Neural cell (in vitro differentiated cells): ENCODE measurements around the gene SUSD3. TPM values are rescaled to one million over a fixed set of nuclear protein-coding genes. Genes with fewer than 3 reads are reported as not detected.

Source experiments
- H2AFZ ChIP-seq: fragments of 200-600, 300-800 bp; sonication (generic), shearing (Covaris generic); 2 replicates; pipeline ENCODE4 v1.6.0; 2014; ENCODE audit warnings: low read depth, mild to moderate bottlenecking, antibody characterized with exemption, low read length, moderate library complexity
- H3F3A ChIP-seq: fragments of 200-600 bp; shearing (Covaris generic); 2 replicates; pipeline ENCODE4 v1.6.1; 2016; ENCODE audit warnings: mild to moderate bottlenecking, moderate library complexity, mixed read lengths, antibody characterized with exemption, low read length; ENCODE audit not compliant: insufficient read depth, poor library complexity, severe bottlenecking
- H3K27ac ChIP-seq: fragments of 200-600, 300-800 bp; sonication (generic), shearing (Covaris generic); 2 replicates; pipeline ENCODE4 v1.5.1; 2014; ENCODE audit warnings: mild to moderate bottlenecking, low read length, moderate library complexity
- H3K27me3 ChIP-seq: fragments of 300-800, 200-600 bp; sonication (generic), shearing (Covaris generic); 2 replicates; pipeline ENCODE4 v1.6.0; 2014; ENCODE audit warnings: mild to moderate bottlenecking, low read depth, low read length, moderate library complexity; ENCODE audit not compliant: insufficient read depth
- H3K36me3 ChIP-seq: fragments of 300-800, 200-600 bp; sonication (generic), shearing (Covaris generic); 2 replicates; pipeline ENCODE4 v1.5.1; 2014; ENCODE audit warnings: mild to moderate bottlenecking, antibody characterized with exemption, low read length, moderate library complexity; ENCODE audit not compliant: insufficient read depth
- H3K4me2 ChIP-seq: fragments of 300-800, 200-600 bp; sonication (generic), shearing (Covaris generic); 2 replicates; pipeline ENCODE4 v1.6.0; 2014; ENCODE audit warnings: mild to moderate bottlenecking, low read length
- H3K4me3 ChIP-seq: fragments of 300-800, 200-600 bp; sonication (generic), shearing (Covaris generic); 2 replicates; pipeline ENCODE4 v1.5.1; 2014; ENCODE audit warnings: mild to moderate bottlenecking, low read length, moderate library complexity
- H3K79me2 ChIP-seq: fragments of 200-600 bp; shearing (Covaris generic); replicated peaks from 2 replicates; pipeline ENCODE4 v1.6.0; 2014; ENCODE audit warnings: mild to moderate bottlenecking, low read length, moderate library complexity; ENCODE audit not compliant: insufficient read depth
- H3K9ac ChIP-seq: fragments of 300-800, 200-600 bp; sonication (generic), shearing (Covaris generic); 2 replicates; pipeline ENCODE4 v1.6.1; 2016; ENCODE audit warnings: mild to moderate bottlenecking, low read length, mixed read lengths
- H3K9me2 ChIP-seq: fragments of 200-600 bp; shearing (Covaris generic); 2 replicates; pipeline ENCODE4 v1.6.1; 2016; ENCODE audit warnings: mild to moderate bottlenecking, low read length, mixed read lengths; ENCODE audit not compliant: insufficient read depth
- H3K9me3 ChIP-seq: fragments of 200-600, 300-800 bp; sonication (generic), shearing (Covaris generic); 2 replicates; pipeline ENCODE4 v1.6.1; 2016; ENCODE audit warnings: mild to moderate bottlenecking, mixed run types, low read length, moderate library complexity, mixed read lengths
- H4K20me1 ChIP-seq: fragments of 200-600 bp; shearing (Covaris generic); 2 replicates; pipeline ENCODE4 v1.6.1; 2016; ENCODE audit warnings: mild to moderate bottlenecking, mixed run types; ENCODE audit not compliant: insufficient read depth
- CTCF ChIP-seq: fragments of 450-650 bp; IDR thresholded peaks from 2 replicates; pipeline ENCODE4 v1.5.1; 2014; ENCODE audit warnings: antibody characterized with exemption, mild to moderate bottlenecking, moderate library complexity; ENCODE audit not compliant: poor library complexity, severe bottlenecking
- EP300 ChIP-seq: fragments of 450-650 bp; conservative IDR thresholded peaks from 2 replicates; pipeline ENCODE4 v1.6.1; 2014; ENCODE audit warnings: antibody characterized with exemption, mild to moderate bottlenecking, moderate library complexity; ENCODE audit not compliant: poor library complexity, severe bottlenecking
- EZH2 ChIP-seq: fragments of 200-600, 300-800 bp; shearing (Covaris generic), sonication (generic); IDR thresholded peaks from 2 replicates; pipeline ENCODE4 v1.6.1; 2014; ENCODE audit warnings: antibody characterized with exemption, low read length, borderline replicate concordance, mild to moderate bottlenecking; ENCODE audit not compliant: insufficient read depth, poor library complexity, severe bottlenecking
- MXI1 ChIP-seq: fragments of 450-650 bp; conservative IDR thresholded peaks from 2 replicates; pipeline ENCODE4 v1.6.1; 2014; ENCODE audit warnings: antibody characterized with exemption, mild to moderate bottlenecking; ENCODE audit not compliant: poor library complexity, severe bottlenecking
- POLR2AphosphoS5 ChIP-seq: IDR thresholded peaks from 2 replicates; pipeline ENCODE4 v1.6.1; 2012
- RAD21 ChIP-seq: fragments of 450-650 bp; conservative IDR thresholded peaks from 2 replicates; pipeline ENCODE4 v1.6.1; 2014; ENCODE audit warnings: antibody characterized with exemption, mild to moderate bottlenecking, moderate library complexity
- REST ChIP-seq: IDR thresholded peaks from 2 replicates; pipeline ENCODE4 v1.6.1; 2012; ENCODE audit warnings: borderline replicate concordance
- SMC3 ChIP-seq: fragments of 450-650 bp; conservative IDR thresholded peaks from 2 replicates; pipeline ENCODE4 v1.6.1; 2014; ENCODE audit warnings: antibody characterized with exemption, mild to moderate bottlenecking, moderate library complexity; ENCODE audit not compliant: poor library complexity
- TAF1 ChIP-seq: IDR thresholded peaks from 2 replicates; pipeline ENCODE4 v1.6.1; 2012; ENCODE audit warnings: low read depth
- polyA plus RNA-seq: library from polyadenylated mRNA; depleted of rRNA; stranded (reverse); fragments of >200 nt; gene quantifications from 2 replicates; pipeline ENCODE4 v1.2.3, GENCODE V29; 2014

SUSD3 gene
- polyA plus RNA-seq, 1 donor from 2014 or later, result not detected

GRCh38 chr9:93112864-93113389 is 54.4 kb downstream of the SUSD3 start (continued):
- no peak for TF ChIP-seq REST

- no peaks in the 10 kb centered on the region for H4K20me1 ChIP-seq
- no peak overlapping the region for H3K9ac ChIP-seq
- no peaks in the 10 kb centered on the region for H3K79me2 ChIP-seq
- no peaks in the 10 kb centered on the region for H3K27me3 ChIP-seq
- H3K9me2 ChIP-seq, result no peaks in the 10 kb centered on the region
- TF ChIP-seq TAF1 (no peak), RAD21 (no peak), SMC3 (no peak), EP300 (no peak), POLR2AphosphoS5 (no peak), CTCF (no peak), MXI1 (no peak), EZH2 (no peak), REST (no peak)
- H3K36me3 ChIP-seq, result no peaks in the 10 kb centered on the region
- no peaks in the 10 kb centered on the region for H3F3A ChIP-seq
- H3K9me3 ChIP-seq, result no peaks in the 10 kb centered on the region
- no peak overlapping the region for H3K4me2 ChIP-seq
- no peak overlapping the region for H3K4me3 ChIP-seq
- no peak overlapping the region for H3K27ac ChIP-seq
- no peak overlapping the region for H2AFZ ChIP-seq
These were observed 55.9 kb downstream of the SUSD3 start for GRCh38 chr9:93114169-93114983.
